GM21390 (cell line): ENCODE results near the gene OBP2A.
"Not testable (repeated sequence)": the region's sequence is repeated elsewhere in the genome, so short reads cannot be mapped to it uniquely, and the experiment has no call there.

Source experiments
- ATAC-seq: cut with Tn5 transposase; IDR thresholded peaks from one replicate; pipeline ENCODE4 v1.9.1; 2021; ENCODE audit not compliant: unreplicated experiment

OBP2A gene

GRCh38 chr9:135509458-135509857 is 36.5 kb upstream of the OBP2A start:
- no peak for ATAC-seq

- no peak for ATAC-seq
These were observed 33.7 kb upstream of the OBP2A start for GRCh38 chr9:135512241-135512603.

- no peak for ATAC-seq
These were observed 33.0 kb upstream of the OBP2A start for GRCh38 chr9:135512904-135513303.

GRCh38 chr9:135513351-135513846 is 32.5 kb upstream of the OBP2A start:
- no peak for ATAC-seq

- ATAC-seq, result not testable (repeated sequence)
These were observed 32.0 kb upstream of the OBP2A start for GRCh38 chr9:135513906-135514305.

- no peak for ATAC-seq
These were observed 31.4 kb upstream of the OBP2A start for GRCh38 chr9:135514342-135515082.

GRCh38 chr9:135515083-135515951 is 30.6 kb upstream of the OBP2A start:
- ATAC-seq, result no peak

- ATAC-seq, result no peak
These were observed 29.6 kb upstream of the OBP2A start for GRCh38 chr9:135516132-135516860.

- ATAC-seq, result no peak
These were observed 28.5 kb upstream of the OBP2A start for GRCh38 chr9:135517407-135517822.

- no peak for ATAC-seq
These were observed 26.6 kb upstream of the OBP2A start for GRCh38 chr9:135519179-135519971.

GRCh38 chr9:135520916-135521607 is 24.9 kb upstream of the OBP2A start, which contains the start of gene LCN1:
Gene LCN1, plus strand, starts transcription at chr9:135521440. Its CDS starts 58 bp downstream, at chr9:135521498.
- no peak for ATAC-seq

GRCh38 chr9:135521608-135522095 is 24.3 kb upstream of the OBP2A start:
- no peak for ATAC-seq

- no peak for ATAC-seq
These were observed 23.6 kb upstream of the OBP2A start for GRCh38 chr9:135522137-135522877.

- no peak for ATAC-seq
These were observed 23.0 kb upstream of the OBP2A start for GRCh38 chr9:135522931-135523330.

GRCh38 chr9:135523521-135524129 is 22.3 kb upstream of the OBP2A start:
- no peak for ATAC-seq

GRCh38 chr9:135524130-135524861 is 21.6 kb upstream of the OBP2A start:
- ATAC-seq, result no peak

- ATAC-seq, result no peak
These were observed 20.5 kb upstream of the OBP2A start for GRCh38 chr9:135525241-135526088.
